Measurements from ENCODE around the gene ANGPTL2. TPM values are rescaled to one million over a fixed set of nuclear protein-coding genes. Genes with fewer than 3 reads are reported as not detected.

The ANGPTL2 gene
- total RNA-seq, 2 donors from 2014 or later: 2.7 to 15.1 TPM

DNA sequence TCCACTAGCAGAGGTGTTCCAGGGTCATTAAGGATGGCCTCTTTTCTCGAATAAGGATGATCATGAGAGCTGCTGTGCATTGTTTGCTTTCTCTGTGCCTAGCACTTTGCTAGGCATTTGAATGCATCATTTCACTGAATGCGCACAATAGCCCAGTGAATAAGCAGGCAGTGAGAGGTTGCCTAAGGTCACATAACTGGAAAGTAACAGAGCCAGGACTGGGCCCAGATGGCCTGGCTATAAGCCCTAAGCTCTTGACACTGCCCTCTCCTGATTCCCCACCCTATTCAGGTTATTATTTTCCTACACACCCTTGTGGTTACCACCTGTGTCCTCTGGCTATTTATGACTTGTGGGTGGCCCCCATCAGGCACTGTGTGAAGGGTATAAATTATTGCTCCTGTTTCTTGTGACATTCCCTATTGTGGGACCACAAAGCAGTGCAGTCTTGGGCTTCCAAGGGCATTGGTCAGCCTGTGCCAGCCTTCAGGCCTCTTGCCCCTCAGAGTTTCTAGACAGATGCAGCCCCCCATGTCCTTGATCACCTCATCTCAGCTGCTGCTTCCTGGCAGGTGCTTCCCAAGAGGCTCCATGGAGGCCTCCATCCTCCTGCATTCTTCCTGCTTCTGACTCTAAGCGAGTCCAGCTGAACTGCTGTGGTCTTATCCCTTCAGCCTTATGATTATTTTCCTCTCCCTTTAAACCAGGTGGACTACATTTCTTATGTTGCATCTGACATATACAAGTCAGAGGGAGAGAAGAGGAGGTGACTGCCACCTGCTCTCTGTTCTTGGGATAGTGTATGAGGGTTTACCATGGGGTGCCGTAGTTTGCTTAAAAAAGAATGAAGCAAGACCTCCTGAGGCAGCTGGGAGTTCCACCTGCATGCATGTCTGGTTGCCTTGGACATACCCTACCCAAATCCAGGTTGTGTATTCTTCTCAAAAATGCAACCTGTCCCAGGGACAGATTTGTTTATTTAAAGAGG is 47.6 kb downstream of the ANGPTL2 start:
- intact Hi-C loops (cut with DNase I): no loop called here
- DNase-seq: no peak
- Histone ChIP-seq H3K27ac (no peak overlapping the region), H3K4me1 (no peaks in the 10 kb centered on the region), H3K27me3 (no peaks in the 10 kb centered on the region), H3K9me3 (no peaks in the 10 kb centered on the region), H3K9ac (ENCODE audit: low read depth in 2 of 2, low read length in 2 of 2) (no peak overlapping the region), H3K36me3 (no peaks in the 10 kb centered on the region), H3K4me3 (no peak overlapping the region)
- TF ChIP-seq, protein P1, sequence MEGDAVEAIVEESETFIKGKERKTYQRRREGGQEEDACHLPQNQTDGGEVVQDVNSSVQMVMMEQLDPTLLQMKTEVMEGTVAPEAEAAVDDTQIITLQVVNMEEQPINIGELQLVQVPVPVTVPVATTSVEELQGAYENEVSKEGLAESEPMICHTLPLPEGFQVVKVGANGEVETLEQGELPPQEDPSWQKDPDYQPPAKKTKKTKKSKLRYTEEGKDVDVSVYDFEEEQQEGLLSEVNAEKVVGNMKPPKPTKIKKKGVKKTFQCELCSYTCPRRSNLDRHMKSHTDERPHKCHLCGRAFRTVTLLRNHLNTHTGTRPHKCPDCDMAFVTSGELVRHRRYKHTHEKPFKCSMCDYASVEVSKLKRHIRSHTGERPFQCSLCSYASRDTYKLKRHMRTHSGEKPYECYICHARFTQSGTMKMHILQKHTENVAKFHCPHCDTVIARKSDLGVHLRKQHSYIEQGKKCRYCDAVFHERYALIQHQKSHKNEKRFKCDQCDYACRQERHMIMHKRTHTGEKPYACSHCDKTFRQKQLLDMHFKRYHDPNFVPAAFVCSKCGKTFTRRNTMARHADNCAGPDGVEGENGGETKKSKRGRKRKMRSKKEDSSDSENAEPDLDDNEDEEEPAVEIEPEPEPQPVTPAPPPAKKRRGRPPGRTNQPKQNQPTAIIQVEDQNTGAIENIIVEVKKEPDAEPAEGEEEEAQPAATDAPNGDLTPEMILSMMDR (IDR thresholded peaks at IDR 0.05): no peak

GRCh38 chr9:127067603-127068220 is 54.7 kb downstream of the ANGPTL2 start:
- DNase-seq: no peak
- no peak overlapping the region for H3K9ac ChIP-seq (ENCODE audit: low read depth in 2 of 2, low read length in 2 of 2)
- H3K4me3 ChIP-seq: no peak overlapping the region
- H3K36me3 ChIP-seq: no peaks in the 10 kb centered on the region
- no peak overlapping the region for H3K27ac ChIP-seq
- no peaks in the 10 kb centered on the region for H3K27me3 ChIP-seq
- TF ChIP-seq, protein P1 (IDR thresholded peaks at IDR 0.05): no peak
- no peaks in the 10 kb centered on the region for H3K4me1 ChIP-seq
- no peaks in the 10 kb centered on the region for H3K9me3 ChIP-seq
- intact Hi-C loops (cut with DNase I): no loop called here

GRCh38 chr9:127066851-127067136 is 55.6 kb downstream of the ANGPTL2 start:
- Histone ChIP-seq H3K9me3 (no peaks in the 10 kb centered on the region), H3K4me1 (no peaks in the 10 kb centered on the region), H3K27me3 (no peaks in the 10 kb centered on the region), H3K4me3 (no peak overlapping the region), H3K9ac (ENCODE audit: low read depth in 2 of 2, low read length in 2 of 2) (no peak overlapping the region), H3K27ac (no peak overlapping the region), H3K36me3 (no peaks in the 10 kb centered on the region)
- TF ChIP-seq, protein P1 (IDR thresholded peaks at IDR 0.05): no peak
- no peak for DNase-seq
- intact Hi-C loops (cut with DNase I): no loop called here

DNA sequence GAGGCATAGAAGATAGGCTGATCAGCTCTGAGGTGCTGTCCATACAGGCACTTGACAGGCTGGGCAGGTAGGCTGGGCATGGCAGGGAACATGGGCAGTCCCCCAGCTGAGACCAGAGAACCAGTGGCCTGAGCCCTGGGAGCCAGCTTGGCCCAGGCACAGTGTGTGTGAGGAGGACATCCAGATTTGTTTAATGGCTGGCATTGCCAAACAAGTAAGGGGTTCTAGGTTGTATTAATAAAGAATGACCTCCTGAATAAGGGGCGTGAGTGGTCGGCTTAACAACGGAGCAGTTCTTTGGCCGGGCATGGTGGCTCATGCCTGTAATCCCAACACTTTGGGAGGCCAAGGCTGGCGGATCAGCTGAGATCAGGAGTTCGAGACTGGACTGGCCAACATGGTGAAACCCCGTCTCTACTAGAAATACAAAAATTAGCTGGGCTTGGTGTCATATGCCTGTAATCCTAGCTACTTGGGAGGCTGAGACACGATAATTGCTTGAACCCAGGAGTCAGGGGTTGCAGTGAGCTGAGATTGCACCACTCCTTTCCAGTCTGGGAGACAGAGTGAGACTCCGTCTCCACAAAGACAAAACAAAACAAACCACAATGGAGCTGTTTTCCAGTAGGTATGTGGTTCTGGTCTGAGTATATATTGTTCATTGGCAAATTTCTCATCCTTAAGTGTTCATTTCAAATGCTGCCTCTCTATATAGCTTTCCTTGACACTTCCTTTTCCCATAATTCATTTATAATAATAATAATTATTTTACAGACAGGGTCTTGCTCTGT is 56.2 kb downstream of the ANGPTL2 start:
- TF ChIP-seq, protein P1 (IDR thresholded peaks at IDR 0.05): no peak
- Histone ChIP-seq H3K27ac (no peak overlapping the region), H3K9me3 (no peaks in the 10 kb centered on the region), H3K4me1 (no peaks in the 10 kb centered on the region), H3K36me3 (no peaks in the 10 kb centered on the region), H3K9ac (ENCODE audit: low read depth in 2 of 2, low read length in 2 of 2) (no peak overlapping the region), H3K4me3 (no peak overlapping the region), H3K27me3 (no peaks in the 10 kb centered on the region)
- intact Hi-C loops (cut with DNase I): no loop called here
- no peak for DNase-seq

DNA sequence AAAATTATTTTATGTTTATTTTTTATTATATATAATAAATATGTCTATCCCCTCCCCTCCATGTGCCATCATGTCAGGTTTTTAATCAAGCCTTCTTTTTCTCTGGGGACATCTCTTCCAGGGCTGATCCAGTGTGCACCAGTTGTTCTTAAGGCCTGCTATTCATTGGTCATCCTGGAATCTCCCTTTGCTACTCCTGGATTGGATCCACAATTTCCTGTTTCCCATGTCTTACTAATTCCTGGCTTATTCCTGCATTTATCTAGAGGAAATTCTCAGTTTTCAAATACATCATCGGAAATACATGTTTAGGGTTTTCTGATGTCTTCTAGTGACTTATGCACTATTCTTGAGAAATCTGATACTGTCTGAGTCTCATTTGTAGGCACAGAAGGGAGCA is 56.8 kb downstream of the ANGPTL2 start:
- Histone ChIP-seq H3K27me3 (no peaks in the 10 kb centered on the region), H3K36me3 (no peaks in the 10 kb centered on the region), H3K27ac (no peak overlapping the region), H3K9ac (ENCODE audit: low read depth in 2 of 2, low read length in 2 of 2) (no peak overlapping the region), H3K9me3 (no peaks in the 10 kb centered on the region), H3K4me1 (no peaks in the 10 kb centered on the region), H3K4me3 (no peak overlapping the region)
- TF ChIP-seq, protein P1 (IDR thresholded peaks at IDR 0.05): no peak
- intact Hi-C loops (cut with DNase I): no loop called here
- no peak for DNase-seq

Data from colonic mucosa (tissue), 4 donors.